T-helper 9 cell (primary cell): ENCODE results near the gene AUTS2.

ENCODE experiments used
- DNase-seq: peaks from one replicate; pipeline ENCODE4 v3.0.0-alpha.2; 2020

The AUTS2 gene

GRCh38 chr7:70374772-70375533 is 776.7 kb downstream of the AUTS2 start:
- no peak for DNase-seq

- no peak for DNase-seq
These were observed 778.3 kb downstream of the AUTS2 start for GRCh38 chr7:70376561-70377031.

GRCh38 chr7:70377957-70378356 is 779.7 kb downstream of the AUTS2 start:
- no peak for DNase-seq

GRCh38 chr7:70379210-70379609 is 780.9 kb downstream of the AUTS2 start:
- no peak for DNase-seq

GRCh38 chr7:70380421-70381015 is 782.2 kb downstream of the AUTS2 start:
- DNase-seq, result no peak

GRCh38 chr7:70383066-70383782 is 784.9 kb downstream of the AUTS2 start:
- no peak for DNase-seq

- no peak for DNase-seq
These were observed 785.7 kb downstream of the AUTS2 start for GRCh38 chr7:70384024-70384423.

GRCh38 chr7:70384891-70385290 is 786.6 kb downstream of the AUTS2 start:
- no peak for DNase-seq

- DNase-seq, result no peak
These were observed 788.9 kb downstream of the AUTS2 start for GRCh38 chr7:70387217-70387616.

- DNase-seq, result no peak
These were observed 791.4 kb downstream of the AUTS2 start for GRCh38 chr7:70389531-70390151.

- no peak for DNase-seq
These were observed 792.0 kb downstream of the AUTS2 start for GRCh38 chr7:70390251-70390650.

- no peak for DNase-seq
These were observed 794.1 kb downstream of the AUTS2 start for GRCh38 chr7:70392256-70392876.

GRCh38 chr7:70392877-70393435 is 794.7 kb downstream of the AUTS2 start:
- DNase-seq, result no peak

- no peak for DNase-seq
These were observed 795.7 kb downstream of the AUTS2 start for GRCh38 chr7:70393956-70394355.

GRCh38 chr7:70400829-70401380 is 802.6 kb downstream of the AUTS2 start:
- no peak for DNase-seq

- no peak for DNase-seq
These were observed 803.8 kb downstream of the AUTS2 start for GRCh38 chr7:70402069-70402468.

GRCh38 chr7:70405241-70405640 is 807.0 kb downstream of the AUTS2 start:
- no peak for DNase-seq

- DNase-seq, result no peak
These were observed 808.1 kb downstream of the AUTS2 start for GRCh38 chr7:70406186-70406949.

GRCh38 chr7:70406950-70407209 is 808.6 kb downstream of the AUTS2 start:
- DNase-seq, result no peak

- no peak for DNase-seq
These were observed 810.2 kb downstream of the AUTS2 start for GRCh38 chr7:70408477-70408876.

GRCh38 chr7:70408891-70409290 is 810.6 kb downstream of the AUTS2 start:
- no peak for DNase-seq
